ENCODE measurements around the gene AMD1. TPM values are rescaled to one million over a fixed set of nuclear protein-coding genes. Genes with fewer than 3 reads are reported as not detected.

AMD1 gene
- total and polyA plus RNA-seq, 9 of the 15 experiments (the other 6 are each of a cell fraction or from before 2014, with no cell fraction given) = 60.0 to 151 (median 85.6) TPM

DNA sequence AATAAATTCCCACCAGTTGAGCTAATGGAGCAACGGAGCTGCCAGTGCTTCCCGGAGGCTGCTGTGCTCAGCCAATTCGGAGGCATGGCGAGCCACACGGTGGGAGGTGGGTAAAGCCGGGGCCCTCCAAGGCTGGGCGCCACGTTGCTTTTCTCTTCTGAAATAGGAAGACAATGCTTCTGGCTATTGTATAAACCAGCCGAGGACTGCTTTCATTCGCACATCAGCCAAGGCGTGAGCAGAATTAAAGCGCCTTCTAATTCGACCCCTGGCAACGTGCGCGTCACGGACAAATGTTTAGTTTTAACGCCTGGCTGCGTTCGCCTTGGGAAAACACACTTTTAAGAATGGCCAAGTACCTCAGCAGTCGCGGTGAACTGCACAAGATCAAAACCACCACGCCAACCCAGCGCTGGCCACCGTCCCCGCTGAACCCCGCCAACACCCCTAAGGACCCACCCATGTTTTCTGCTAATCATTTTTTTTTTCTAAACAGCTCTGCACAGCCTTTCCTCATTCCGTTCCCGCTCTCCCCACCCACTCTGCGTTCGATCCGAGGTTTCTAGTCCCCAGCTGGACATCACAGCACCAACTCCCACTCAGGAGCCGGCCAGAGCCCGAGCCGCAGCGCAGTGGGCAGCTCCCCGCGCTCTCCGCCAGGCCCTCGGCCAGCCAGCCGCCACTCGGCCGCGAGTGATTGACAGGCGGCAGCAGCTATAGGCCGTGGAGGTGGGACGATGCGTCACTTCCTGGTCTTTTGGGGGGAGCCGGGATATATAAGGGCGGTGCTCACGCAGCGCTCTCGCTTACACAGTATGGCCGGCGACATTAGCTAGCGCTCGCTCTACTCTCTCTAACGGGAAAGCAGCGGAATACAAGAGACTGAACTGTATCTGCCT, at the start of gene AMD1 (continued):
- TF ChIP-seq, protein P1, sequence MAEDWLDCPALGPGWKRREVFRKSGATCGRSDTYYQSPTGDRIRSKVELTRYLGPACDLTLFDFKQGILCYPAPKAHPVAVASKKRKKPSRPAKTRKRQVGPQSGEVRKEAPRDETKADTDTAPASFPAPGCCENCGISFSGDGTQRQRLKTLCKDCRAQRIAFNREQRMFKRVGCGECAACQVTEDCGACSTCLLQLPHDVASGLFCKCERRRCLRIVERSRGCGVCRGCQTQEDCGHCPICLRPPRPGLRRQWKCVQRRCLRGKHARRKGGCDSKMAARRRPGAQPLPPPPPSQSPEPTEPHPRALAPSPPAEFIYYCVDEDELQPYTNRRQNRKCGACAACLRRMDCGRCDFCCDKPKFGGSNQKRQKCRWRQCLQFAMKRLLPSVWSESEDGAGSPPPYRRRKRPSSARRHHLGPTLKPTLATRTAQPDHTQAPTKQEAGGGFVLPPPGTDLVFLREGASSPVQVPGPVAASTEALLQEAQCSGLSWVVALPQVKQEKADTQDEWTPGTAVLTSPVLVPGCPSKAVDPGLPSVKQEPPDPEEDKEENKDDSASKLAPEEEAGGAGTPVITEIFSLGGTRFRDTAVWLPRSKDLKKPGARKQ (CRISPR knock-in tag; IDR thresholded peaks at IDR 0.05) = no peak
- TF ChIP-seq ZNF699 (CRISPR knock-in tag; IDR thresholded peaks at IDR 0.05; ENCODE audit: insufficient replicate concordance) (no peak), HIVEP1 (CRISPR knock-in tag; IDR thresholded peaks at IDR 0.05) (no peak), DDX20 (tag; IDR thresholded peaks at IDR 0.05; ENCODE audit: low read depth) (no peak), THRAP3 (IDR thresholded peaks at IDR 0.05; ENCODE audit: borderline replicate concordance) (no peak), ZNF134 (CRISPR knock-in tag; conservative IDR thresholded peaks at IDR 0.05) (no peak), HMGN3 (IDR thresholded peaks at IDR 0.05; ENCODE audit: borderline replicate concordance, extremely low read depth, insufficient read length, low read depth, low read length) (peak; percentile 80), ZNF431 (CRISPR knock-in tag; IDR thresholded peaks at IDR 0.05) (no peak), CHD2 (IDR thresholded peaks at IDR 0.05; ENCODE audit: low read depth, low read length) (peak; percentile 72), PCBP1 (IDR thresholded peaks at IDR 0.05; ENCODE audit: low read depth, low read length, poor library complexity, severe bottlenecking) (no peak), NCOR1 (IDR thresholded peaks at IDR 0.05) (peak; percentile 58), POLR3A (IDR thresholded peaks at IDR 0.05; ENCODE audit: borderline replicate concordance, extremely low read depth, insufficient read depth, insufficient read length) (no peak), NFIC (IDR thresholded peaks at IDR 0.05) (peak; percentile 72), ZNF197 (CRISPR knock-in tag; IDR thresholded peaks at IDR 0.05; ENCODE audit: low read depth) (no peak), SMARCA4 (IDR thresholded peaks at IDR 0.05) (0 out of 2 replicates have a peak, but pooled peaks have one; percentile 17)
- TF ChIP-seq, protein P2, sequence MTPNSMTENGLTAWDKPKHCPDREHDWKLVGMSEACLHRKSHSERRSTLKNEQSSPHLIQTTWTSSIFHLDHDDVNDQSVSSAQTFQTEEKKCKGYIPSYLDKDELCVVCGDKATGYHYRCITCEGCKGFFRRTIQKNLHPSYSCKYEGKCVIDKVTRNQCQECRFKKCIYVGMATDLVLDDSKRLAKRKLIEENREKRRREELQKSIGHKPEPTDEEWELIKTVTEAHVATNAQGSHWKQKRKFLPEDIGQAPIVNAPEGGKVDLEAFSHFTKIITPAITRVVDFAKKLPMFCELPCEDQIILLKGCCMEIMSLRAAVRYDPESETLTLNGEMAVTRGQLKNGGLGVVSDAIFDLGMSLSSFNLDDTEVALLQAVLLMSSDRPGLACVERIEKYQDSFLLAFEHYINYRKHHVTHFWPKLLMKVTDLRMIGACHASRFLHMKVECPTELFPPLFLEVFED (CRISPR knock-in tag; conservative IDR thresholded peaks at IDR 0.05) = no peak
- TF ChIP-seq, protein P3, sequence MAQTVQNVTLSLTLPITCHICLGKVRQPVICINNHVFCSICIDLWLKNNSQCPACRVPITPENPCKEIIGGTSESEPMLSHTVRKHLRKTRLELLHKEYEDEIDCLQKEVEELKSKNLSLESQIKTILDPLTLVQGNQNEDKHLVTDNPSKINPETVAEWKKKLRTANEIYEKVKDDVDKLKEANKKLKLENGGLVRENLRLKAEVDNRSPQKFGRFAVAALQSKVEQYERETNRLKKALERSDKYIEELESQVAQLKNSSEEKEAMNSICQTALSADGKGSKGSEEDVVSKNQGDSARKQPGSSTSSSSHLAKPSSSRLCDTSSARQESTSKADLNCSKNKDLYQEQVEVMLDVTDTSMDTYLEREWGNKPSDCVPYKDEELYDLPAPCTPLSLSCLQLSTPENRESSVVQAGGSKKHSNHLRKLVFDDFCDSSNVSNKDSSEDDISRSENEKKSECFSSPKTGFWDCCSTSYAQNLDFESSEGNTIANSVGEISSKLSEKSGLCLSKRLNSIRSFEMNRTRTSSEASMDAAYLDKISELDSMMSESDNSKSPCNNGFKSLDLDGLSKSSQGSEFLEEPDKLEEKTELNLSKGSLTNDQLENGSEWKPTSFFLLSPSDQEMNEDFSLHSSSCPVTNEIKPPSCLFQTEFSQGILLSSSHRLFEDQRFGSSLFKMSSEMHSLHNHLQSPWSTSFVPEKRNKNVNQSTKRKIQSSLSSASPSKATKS (CRISPR knock-in tag; IDR thresholded peaks at IDR 0.05) = no peak
- TF ChIP-seq, protein P4, sequence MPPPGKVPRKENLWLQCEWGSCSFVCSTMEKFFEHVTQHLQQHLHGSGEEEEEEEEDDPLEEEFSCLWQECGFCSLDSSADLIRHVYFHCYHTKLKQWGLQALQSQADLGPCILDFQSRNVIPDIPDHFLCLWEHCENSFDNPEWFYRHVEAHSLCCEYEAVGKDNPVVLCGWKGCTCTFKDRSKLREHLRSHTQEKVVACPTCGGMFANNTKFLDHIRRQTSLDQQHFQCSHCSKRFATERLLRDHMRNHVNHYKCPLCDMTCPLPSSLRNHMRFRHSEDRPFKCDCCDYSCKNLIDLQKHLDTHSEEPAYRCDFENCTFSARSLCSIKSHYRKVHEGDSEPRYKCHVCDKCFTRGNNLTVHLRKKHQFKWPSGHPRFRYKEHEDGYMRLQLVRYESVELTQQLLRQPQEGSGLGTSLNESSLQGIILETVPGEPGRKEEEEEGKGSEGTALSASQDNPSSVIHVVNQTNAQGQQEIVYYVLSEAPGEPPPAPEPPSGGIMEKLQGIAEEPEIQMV (tag; conservative IDR thresholded peaks at IDR 0.05; ENCODE audit: low read depth) = no peak
- TF ChIP-seq, protein P5, sequence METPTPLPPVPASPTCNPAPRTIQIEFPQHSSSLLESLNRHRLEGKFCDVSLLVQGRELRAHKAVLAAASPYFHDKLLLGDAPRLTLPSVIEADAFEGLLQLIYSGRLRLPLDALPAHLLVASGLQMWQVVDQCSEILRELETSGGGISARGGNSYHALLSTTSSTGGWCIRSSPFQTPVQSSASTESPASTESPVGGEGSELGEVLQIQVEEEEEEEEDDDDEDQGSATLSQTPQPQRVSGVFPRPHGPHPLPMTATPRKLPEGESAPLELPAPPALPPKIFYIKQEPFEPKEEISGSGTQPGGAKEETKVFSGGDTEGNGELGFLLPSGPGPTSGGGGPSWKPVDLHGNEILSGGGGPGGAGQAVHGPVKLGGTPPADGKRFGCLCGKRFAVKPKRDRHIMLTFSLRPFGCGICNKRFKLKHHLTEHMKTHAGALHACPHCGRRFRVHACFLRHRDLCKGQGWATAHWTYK (CRISPR knock-in tag; IDR thresholded peaks at IDR 0.05) = no peak
